AG09319 (cell line): ENCODE results near the gene PTTG1IP.

Experiments used
- DNase-seq: peaks from one replicate; pipeline ENCODE4 v3.0.0-alpha.2; 2010; ENCODE audit warnings: low read depth; ENCODE audit errors: extremely low read depth
- TF ChIP-seq, protein P1 (sequence below): IDR thresholded peaks from 2 replicates; pipeline ENCODE4 v1.5.1; 2011; ENCODE audit warnings: low read depth, mild to moderate bottlenecking, inconsistent platforms, low read length, moderate library complexity

The PTTG1IP gene, protein sequence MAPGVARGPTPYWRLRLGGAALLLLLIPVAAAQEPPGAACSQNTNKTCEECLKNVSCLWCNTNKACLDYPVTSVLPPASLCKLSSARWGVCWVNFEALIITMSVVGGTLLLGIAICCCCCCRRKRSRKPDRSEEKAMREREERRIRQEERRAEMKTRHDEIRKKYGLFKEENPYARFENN

DNA sequence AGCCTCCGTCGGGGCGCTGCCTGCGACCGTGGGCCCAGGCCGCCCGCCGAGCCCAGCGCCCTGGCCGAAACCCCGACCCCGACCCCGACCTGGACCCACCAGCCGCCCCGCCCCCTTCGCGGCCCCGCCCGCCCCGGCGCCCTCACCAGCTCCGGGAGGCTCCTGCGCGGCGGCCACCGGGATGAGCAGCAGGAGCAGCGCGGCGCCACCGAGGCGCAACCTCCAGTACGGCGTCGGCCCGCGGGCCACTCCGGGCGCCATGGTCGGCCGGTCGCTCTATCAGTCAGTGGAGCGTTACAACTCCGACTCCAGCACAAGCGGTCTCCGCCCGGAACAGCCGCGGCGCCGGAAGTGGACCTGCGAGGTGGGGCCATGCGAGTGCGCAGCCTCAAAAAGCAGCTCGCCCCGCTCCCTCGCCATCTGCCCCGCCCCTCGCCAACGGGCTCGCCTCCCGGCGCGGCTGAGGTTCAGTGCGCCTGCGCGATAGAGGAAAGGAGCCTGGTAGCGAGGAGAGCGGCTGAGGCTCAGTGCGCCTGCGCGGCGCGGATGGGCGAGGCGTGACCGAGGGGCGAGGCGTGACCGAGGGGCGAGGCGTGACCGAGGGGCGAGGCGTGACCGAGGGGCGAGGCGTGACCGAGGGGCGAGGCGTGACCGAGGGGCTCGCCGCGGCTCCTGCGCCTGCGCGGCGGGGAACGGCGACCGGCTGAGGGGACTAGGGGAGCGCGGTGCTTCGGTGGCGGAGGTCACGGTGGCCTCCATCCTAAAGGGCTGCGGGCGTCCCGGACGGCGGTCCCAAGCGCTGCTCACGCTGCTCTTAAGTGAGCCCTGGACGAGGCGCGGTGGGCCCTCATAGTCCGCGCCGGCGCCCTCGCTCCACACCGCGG is at the start of gene PTTG1IP:
TSS of gene PTTG1IP (minus strand) at position 335 of the 884 bp plus-strand sequence. CDS start at position 261, 74 bp downstream.
- TF ChIP-seq, protein P1, sequence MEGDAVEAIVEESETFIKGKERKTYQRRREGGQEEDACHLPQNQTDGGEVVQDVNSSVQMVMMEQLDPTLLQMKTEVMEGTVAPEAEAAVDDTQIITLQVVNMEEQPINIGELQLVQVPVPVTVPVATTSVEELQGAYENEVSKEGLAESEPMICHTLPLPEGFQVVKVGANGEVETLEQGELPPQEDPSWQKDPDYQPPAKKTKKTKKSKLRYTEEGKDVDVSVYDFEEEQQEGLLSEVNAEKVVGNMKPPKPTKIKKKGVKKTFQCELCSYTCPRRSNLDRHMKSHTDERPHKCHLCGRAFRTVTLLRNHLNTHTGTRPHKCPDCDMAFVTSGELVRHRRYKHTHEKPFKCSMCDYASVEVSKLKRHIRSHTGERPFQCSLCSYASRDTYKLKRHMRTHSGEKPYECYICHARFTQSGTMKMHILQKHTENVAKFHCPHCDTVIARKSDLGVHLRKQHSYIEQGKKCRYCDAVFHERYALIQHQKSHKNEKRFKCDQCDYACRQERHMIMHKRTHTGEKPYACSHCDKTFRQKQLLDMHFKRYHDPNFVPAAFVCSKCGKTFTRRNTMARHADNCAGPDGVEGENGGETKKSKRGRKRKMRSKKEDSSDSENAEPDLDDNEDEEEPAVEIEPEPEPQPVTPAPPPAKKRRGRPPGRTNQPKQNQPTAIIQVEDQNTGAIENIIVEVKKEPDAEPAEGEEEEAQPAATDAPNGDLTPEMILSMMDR: no peak
- peak; percentile 87 for DNase-seq

DNA sequence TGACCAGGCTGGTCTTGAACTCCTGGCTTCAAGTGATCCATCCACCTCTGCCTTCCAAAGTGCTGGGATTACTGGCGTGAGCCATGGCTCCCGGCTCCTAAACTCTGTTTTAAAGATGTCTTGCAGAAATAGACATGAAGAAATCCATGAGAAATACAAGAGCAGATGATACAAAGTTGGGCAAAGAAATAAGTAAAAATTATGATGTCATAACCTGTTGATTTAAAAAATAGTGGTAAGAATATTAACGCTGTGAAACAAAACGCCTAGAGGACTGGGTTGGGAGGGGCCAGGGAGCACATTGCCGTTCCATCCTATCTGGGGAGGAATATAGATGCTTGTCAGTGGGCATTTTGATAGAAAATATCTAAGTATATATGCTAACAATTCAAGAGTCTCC is 48.4 kb upstream of the PTTG1IP start:
- TF ChIP-seq, protein P1: no peak
- DNase-seq: no peak

DNA sequence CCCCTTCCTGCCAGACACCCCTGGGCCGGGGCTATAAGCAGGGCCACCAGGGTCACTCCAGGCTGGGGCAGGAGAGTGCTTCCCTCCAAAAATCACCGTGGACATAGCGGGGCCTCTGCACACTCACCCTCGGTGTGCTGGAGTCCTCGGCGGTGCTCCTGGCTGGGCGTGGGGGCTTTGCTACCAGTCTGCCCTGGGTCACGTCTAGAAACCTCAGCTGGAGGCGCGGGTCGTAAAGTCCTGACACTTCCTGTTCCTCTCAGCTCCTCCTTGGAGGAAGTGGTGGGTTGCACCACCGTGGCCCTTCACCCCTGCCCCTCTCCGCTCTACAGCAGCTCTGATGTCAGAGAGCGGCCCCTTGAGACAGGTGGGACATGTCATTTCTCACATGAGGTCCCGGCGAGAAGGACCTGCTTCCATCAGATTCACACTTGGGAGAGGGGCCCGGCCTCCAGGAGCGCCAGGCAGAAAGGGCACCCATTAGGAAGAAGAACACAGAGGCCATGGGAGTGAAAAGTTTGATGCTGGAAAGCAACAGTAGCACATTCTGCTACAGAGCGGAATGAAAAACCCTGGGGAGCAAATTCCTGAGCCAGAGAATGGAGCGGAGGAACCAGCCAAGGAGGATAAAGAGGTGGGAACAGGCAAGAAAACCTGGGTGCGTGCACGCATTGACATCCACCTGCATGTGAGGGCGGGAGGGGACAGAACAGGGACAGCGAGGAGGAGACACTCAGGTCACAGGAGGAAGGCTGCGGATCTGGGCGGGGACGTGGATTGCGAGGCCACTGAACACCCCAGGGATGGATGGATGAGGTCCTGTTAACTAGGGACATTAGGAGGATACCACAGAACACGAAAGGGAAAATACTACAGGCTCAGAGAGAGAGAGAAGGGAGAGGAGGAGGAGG is 47.5 kb upstream of the PTTG1IP start, which contains the start of gene ITGB2:
TSS of gene ITGB2 (minus strand) at position 206 of the 911 bp plus-strand sequence. CDS start 10,117 bp downstream, outside the sequence.
- DNase-seq: no peak

DNA sequence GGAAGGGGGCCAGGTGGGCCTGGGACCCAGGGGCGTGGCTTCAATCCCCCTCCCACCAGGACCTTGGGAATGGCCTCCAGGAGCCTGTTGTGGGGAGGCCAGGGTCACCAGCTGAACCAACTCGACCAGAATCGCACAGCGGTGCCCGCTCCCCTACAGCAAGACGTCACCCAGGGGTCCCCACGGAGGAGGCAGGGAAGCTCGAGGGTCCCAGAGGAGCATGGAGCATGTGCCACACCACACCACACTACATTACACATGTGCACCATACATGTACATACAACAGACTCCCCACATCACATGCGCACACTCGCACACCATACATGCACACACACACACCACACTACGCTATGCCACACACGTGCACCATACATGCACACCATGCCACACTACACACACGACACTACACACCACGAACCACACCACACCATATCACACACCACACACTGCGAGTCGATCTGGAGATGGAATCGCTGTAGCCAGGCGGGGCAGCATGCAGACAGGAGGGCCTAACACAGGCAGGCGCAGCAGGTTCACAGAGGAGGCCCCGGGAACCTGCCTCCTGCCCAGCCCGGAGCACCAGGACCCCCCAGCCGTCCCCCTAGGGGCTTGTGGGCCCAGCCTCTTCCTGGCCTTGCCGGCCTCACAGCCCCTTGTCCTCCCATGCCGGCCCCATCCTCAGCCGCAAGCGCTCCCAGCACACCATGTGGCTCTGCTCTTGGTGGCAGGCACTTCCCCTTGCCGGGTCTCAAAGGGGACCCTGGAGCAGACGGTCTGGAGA is 46.6 kb upstream of the PTTG1IP start:
- TF ChIP-seq, protein P1: no peak

More for the DNA sequence above, 47.5 kb upstream of the PTTG1IP start, which contains the start of gene ITGB2:
- TF ChIP-seq, protein P1: no peak

DNA sequence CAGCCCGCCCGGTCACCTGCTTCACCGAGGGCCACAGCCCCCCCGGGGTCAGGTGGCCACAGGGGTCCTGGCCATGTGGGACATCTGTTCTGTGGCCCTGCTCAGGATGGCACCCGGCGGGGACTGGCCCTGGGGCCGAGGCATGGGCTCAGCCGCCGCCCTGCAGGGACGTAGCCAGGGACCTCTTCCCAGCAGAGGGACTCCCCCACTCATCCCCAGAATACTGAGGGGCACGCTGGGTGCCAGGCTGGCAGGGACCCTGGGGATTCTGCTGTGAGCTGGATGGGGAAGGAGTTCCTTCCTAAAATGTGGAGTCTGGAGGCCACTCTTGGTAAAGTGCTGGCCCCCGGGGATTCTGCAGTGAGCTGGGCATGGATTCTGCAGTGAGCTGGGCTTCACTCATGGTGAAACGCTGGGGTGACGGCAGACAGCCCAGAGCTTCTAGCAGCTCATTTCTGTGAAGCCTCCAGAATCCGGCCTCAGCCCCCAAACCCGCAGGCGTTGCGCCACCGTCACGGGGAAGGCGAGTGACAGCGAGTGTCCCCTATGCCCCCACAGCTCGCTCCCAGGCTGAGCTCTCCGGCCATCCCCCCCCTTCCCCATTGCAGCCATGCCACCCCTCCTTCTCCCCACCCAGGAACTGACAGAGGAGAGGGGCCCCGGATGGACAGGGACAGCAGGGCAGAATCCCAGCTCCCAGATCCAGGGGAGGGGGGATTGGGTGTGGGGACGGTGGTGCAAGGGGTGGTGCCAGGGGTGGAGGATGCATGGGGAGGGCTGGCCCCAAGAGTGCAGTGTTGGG is 45.8 kb upstream of the PTTG1IP start:
- TF ChIP-seq, protein P1: no peak
- no peak for DNase-seq

More for the DNA sequence above, 46.6 kb upstream of the PTTG1IP start:
- no peak for DNase-seq

DNA sequence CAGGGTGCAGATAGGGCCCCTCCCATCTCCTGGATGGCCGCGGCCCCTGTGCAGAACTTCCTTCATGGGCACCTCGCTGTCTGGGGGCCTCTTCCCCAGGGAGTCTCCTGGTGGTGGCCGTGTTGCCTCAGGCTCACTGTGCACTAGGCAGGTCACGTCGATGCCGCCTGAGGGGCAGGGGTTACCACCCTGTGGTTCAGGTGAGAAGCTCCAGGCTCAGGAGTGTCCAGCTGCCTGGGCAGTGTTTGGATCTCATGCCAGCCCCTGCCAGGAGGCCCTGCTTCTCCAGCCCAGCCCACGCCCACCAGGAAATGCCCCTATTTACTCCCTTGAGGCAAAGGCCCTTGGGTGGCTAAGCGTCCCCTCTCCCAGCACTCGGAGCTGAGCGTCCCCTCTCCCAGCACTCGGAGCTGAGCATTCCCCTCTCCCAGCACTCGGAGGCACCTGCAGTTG is 45.1 kb upstream of the PTTG1IP start:
- TF ChIP-seq, protein P1: no peak
- DNase-seq: no peak
